Stimulated activated CD4-positive, alpha-beta T cell treated with anti-CD3 and anti-CD28 coated beads, Interleukin-1b, Interleukin-23, amount 100 ng/mL, for 1 hour (primary cell): ENCODE measurements around the gene LAMA1.
"Not testable (repeated sequence)": the region's sequence is repeated elsewhere in the genome, so short reads cannot be mapped to it uniquely, and the experiment has no call there.

Experiments used
- DNase-seq, 2 donors: peaks; one replicate each; pipeline ENCODE4 v3.0.0-alpha.2; 2020; ENCODE audit warnings: low read depth in 2 of 2

LAMA1 gene

DNA sequence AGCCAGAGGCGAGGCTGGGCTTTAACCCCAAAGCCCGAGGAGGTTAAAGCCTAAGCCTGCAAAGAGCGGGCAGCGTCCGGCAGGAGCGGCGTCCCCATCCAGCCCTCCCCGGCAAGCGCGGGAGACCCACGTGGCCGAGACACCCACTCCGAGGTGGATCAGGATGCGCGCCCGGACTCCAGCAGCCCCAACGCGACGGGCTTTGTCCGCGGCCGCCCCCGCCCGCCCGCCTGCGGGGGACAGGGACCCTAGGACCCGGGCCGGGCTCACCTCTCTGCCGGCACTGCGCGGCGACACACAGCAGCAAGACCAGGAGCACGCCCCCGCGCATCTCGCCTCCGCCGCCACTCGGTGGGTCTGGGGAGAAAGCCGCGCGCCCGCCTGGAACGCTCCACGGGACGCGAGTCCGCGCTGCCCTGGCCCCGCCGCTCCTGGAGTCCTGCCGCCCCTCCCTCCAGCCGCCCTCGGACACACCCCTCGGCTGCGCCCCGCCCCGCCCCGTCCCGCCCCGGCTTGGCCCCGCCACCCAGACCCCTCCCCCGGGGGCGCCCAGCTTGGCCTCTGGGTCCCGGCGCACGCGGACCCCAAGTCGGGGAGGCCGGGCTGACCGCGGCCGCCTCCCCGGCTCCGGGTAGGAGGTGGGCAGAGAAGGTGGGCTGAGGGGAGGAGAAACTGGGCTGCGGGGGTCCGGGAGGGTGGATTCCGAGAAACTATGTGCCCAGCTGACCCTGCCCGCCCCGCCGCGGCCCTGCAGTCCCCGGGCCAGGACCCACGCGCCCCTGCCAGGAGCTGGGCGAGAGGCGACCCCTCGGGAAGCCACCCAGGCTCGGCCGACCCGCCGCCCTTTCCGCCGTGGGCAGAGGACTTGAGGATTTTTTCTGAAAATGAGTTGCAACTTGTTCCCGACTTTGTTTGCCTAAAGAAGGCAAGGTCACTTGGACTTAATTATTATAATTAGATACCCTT, at the start of gene LAMA1:
LAMA1 (minus strand) TSS at position 408 of the 966 bp plus-strand sequence; CDS start at position 331, 77 bp downstream.
- DNase-seq, result no peak

DNA sequence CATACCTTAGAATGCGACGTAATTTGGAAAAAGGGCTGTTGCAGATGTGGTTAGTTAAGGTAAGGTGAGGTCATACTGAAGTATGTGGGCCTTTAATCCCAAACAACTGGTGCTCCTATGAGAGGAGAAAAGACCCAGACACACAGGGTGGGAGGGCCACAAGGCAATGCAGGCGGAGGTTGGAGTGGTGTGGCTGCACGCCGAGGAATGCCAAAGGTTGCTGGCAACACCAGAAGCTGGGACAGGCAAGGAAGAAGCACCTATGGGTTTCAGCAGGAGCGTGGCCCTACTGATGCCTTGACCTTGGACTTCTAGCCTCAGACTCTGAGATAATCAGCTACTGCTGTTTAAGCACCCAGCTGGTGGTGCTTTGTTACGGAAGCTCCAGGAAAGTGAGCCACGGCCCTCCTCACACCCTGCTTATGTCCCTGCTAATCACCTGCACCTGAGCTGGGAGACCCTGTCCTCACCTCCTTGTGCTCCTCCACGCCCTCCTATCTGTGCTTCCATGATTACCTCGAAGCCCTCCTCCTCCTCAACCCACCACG, 48.3 kb upstream of the LAMA1 start:
- no peak for DNase-seq

- no peak for DNase-seq
Observed at GRCh38 chr18:7164323-7165004, 46.9 kb upstream of the LAMA1 start.

DNA sequence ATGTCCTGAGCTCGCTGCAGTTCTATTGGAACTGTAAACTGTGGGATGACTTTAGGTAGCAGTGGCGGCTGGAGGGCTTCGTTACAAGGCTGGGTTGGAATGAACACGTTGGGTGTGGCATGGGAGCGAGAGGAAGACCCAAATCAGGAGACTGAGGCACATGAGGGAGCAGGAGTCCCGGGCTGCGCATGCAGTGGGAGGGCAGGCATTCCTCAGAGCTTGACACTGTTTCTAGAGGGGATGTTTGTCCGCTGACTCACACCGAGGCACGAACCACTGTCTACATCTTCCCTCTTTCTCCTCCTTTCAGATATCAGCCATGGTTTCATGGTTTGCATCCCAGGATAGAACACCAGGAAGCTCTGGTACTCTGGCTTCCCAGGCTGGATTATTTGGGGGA, 40.6 kb upstream of the LAMA1 start:
- no peak for DNase-seq

DNA sequence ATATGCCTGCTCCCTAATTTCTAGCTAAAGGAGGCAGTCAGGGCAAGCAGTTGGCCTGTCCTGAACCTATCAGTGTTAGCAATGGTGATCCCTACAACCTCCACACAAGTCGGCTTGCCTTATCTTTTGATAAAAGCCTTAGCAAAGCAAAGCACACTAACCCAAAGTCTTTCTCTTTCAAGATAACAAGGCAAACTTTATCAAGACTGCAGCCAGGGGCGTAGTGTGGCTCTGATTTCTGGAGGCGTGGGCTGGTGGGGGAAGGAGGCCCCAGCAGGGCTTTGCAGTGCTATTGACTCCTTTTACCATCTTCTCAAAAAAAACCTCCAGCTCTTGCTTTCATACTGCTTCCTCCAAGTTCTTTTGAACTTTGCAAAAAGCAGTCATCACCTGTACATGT, 40.2 kb upstream of the LAMA1 start:
- DNase-seq, result no peak

- DNase-seq, result no peak
Observed at GRCh38 chr18:7155887-7156286, 38.3 kb upstream of the LAMA1 start.

- DNase-seq, result no peak
Observed at GRCh38 chr18:7155092-7155491, 37.5 kb upstream of the LAMA1 start.

DNA sequence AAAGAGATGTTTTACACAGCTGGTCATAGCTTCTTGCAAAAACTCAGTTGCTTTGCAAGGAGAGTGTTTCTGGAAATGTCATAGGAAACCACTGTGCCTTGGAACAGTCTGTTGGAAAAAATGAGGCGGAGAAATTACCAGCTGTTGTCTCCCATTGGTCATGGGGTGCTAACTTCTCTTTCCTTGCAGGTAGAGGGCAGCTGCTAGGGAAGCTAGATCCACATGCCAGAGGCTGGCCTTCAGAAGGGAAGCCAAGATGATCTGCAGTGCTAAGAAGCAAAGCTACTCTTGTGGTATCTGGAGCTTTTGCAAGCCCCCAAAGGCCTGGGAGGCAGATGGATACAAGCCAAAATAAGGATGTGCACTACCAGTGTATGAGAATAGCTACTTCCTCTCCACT, 34.8 kb upstream of the LAMA1 start:
- no peak for DNase-seq

GRCh38 chr18:7147399-7147798, 29.8 kb upstream of the LAMA1 start:
- DNase-seq, result no peak

DNA sequence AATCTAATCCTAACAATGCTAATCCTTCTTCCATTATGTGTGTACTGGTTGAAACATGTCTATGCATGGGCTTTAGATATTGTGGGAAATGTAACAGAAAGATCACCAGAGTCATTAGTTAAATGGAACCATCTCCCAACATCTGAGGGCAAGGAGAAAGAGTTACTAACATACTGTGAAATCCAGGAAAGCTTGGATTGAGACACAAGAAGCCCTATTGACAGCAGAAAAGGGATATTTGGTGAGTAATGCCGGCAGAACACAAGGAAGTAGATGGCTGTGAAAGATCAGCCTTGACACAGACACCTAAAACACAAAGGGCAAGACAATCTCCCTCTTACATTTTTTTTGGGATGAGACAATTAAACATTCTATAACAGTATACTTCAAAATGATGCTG, 28.5 kb upstream of the LAMA1 start:
- no peak for DNase-seq

DNA sequence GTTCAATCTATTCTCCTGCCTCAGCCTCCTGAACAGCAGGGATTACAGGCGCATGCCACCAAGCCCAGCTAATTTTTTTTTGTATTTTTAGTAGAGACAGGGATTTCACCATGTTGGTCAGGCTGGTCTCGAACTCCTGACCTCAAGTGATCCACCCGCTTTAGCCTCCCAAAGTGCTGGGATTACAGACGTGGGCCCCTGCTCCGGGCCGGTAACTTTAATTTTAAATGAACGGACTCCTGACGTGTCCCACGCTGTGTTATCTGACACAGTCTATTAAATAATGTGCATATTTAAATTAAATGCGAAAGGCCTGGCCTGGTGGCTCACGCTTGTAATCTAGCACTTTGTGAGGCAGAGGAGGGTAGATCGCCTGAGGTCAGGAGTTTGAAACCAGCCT, 27.3 kb upstream of the LAMA1 start:
- not testable (repeated sequence) for DNase-seq

DNA sequence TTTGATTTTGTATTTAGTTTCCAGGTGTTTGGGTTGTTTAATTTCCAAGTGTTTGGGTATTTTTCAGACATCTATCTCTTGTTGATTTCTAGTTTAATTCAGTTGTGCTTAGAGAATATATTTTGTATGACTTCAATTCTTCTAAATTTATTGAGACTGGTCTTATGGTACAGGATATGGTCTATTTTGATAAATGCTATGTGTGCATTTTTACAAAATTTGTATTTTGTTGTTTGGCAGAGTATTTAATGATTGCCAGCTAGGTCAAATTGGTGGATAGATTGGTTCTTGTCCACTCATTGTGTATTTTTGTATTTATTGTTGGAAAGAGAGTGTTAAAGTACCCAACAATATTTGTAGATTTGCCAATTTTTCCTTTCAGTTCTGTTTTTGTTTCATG, 23.7 kb upstream of the LAMA1 start:
- DNase-seq, result no peak

DNA sequence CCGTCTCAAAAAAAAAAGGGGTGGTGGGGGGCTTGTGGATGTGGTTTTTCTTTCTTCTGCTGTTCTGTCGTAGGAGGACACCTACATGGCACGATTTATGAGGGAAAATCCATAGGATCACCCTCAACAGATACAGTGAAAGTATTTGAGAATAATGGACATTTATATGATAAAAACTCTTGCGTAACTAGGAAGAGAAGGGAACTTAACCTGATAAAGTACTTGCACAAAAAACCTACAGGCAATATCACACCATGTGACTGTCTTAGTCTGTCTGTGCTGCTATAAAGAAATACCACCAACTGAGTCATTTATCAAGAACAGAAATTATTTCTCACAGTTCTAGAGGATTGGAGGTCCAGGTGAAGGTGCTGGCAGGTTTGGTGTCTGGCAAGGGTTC, 21.8 kb upstream of the LAMA1 start:
- DNase-seq, result no peak

DNA sequence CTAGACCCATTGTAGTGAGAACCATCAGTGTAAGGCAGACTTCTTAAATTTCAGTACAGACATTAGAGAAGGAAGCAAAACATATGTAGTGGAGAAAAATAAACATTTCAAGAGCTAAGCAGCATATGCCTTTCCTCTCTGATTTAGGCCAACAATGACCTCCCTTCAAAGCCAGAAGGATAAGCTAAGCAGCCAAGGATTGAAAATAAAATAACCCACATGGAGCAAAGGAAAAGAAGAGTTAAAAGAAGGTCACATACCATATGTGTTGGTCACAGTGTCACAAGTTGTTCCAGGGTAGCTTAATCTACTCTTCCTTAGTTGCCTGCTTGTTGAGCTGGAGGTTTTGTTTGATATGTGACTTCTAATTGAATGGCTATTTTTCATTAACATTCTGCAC, 15.6 kb upstream of the LAMA1 start:
- no peak for DNase-seq

GRCh38 chr18:7132356-7133150, 15.0 kb upstream of the LAMA1 start:
- DNase-seq, result no peak

GRCh38 chr18:7122376-7122775, 4.8 kb upstream of the LAMA1 start:
- no peak for DNase-seq

DNA sequence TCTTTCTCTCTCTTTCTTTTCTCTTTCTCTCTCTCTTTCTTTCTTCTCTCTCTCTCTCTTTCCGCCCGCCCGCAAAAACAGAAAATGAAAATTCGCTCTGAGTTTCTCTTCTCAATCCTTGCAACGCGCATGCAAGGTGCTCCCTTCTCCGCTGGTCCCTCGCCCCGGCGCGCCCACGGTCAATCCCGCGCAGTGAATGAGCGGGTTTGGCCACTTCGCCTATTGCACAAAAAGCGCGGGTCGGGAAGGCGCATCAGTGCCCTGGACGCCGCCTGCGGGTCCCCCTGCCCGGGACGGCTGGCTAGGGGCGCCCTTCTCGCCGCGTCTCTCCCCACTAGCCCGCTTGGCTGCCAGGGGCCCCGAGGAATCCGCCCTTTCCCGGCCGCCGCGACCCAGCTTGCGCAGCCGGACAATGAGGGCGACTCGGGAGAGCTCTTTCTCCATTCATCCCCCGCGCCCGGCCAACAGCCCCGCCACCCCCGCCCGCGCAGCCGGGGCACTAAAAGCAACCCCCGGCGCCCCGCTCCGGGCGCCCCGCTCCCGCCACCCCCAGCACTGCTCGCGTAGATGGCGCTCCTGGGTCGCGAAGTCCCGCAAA, 706 bp downstream of the LAMA1 start:
- DNase-seq, result no peak

DNA sequence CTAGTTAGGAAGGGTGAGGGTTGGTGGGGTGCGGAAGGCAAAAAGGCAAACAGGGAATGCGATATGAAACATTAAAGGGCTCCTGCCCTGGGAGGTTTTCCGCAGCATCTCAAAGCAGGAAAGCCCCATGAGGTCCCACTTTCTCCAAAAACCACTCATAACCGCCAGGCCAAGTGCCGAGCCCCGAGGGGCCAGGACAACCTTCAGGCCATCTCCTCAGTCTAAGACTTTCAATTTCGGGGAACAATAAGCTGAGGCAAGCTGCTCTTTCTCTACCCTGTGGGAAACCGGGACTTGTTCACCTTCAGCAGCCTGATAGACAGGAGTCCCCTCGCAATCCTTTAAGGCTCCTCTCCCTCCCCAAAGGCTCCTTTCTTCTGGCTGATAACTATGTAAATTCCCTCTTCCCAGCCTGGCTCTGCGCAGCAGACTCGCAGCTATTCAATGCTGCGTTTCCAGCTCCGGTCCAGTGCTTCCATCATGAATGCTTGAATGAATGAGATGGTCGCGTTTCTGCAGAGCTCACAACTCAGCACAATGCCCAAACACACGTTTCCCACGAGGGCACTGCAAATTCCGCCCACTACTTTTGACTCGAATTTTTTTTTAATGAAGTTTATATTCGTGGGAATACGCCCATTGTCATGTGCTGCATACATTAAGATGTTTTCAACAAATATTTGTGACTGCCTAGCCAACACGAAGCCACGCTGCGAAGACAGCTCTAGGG, 1.4 kb downstream of the LAMA1 start:
- DNase-seq, result no peak

- no peak for DNase-seq
Observed at GRCh38 chr18:7112936-7113335, 4.7 kb downstream of the LAMA1 start.

DNA sequence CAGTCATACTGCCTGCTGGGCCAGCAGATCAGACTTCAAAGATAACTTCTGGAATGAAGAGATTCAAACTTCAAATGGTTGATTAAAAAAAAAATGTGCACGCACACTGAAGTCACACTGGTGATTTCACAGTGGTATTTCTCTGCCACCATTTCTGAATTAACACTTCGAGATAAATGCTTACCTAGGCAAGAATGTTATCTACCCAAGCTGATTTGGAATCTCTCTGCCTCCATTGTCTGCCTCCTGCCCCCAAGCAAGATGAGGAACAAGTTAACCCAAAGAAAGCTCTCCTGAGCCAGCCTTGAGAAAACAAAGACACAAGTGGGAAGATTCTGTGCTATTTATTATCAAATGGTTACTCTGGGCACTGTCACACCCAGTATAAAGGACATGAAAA, 6.5 kb downstream of the LAMA1 start:
- DNase-seq, result no peak

- no peak for DNase-seq
Observed at GRCh38 chr18:7105943-7106342, 11.7 kb downstream of the LAMA1 start.
